Measurements from ENCODE around the gene SEMG2. TPM values are rescaled to one million over a fixed set of nuclear protein-coding genes. Genes with fewer than 3 reads are reported as not detected.
A peak's percentile ranks its signal among the peaks of the same experiment; 100 is the strongest.

The SEMG2 gene
- total RNA-seq, 1 experiment from 2014 or later: not detected

- no peak overlapping the region for H3K4me3 ChIP-seq (replicated peaks in 1 of 2; ENCODE audit: low read depth in 1 of 2, low read length in 2 of 2)
- H4K20me1 ChIP-seq (ENCODE audit: insufficient read depth): no peaks in the 10 kb centered on the region
- no peaks in the 10 kb centered on the region for H3K36me3 ChIP-seq (ENCODE audit: control insufficient read depth in 1 of 2, insufficient read depth in 2 of 2, low read length in 2 of 2)
- RAD21 ChIA-PET (ENCODE audit: low non-redundant PET in 1 of 2, low total read pairs in 2 of 2, uncharacterized antibody in 2 of 2, unreplicated experiment in 2 of 2): no interaction called here
- CTCF ChIA-PET: interaction anchor here (1.0 kb wide), 1 partner anchor 55 kb away, joined by 3 read pairs; no protein-coding TSS in a partner anchor
- H3K4me2 ChIP-seq (ENCODE audit: low read length): no peak overlapping the region
- 0 out of 2 replicates have a peak, but pooled peaks cover 4% of the 10 kb centered on the region for H3K27me3 ChIP-seq (ENCODE audit: insufficient read depth, low read length)
- ATAC-seq (peak; percentile 69), DNase-seq (ENCODE audit: low read depth, low spot score) (no peak)
- intact Hi-C loops (cut with micrococcal nuclease): no loop called here
- H3K27ac ChIP-seq (ENCODE audit: low read depth, low read length): no peak overlapping the region
- no peaks in the 10 kb centered on the region for H3K4me1 ChIP-seq (ENCODE audit: control insufficient read depth in 1 of 2, insufficient read depth in 2 of 2, low read length in 2 of 2)
- H3K79me2 ChIP-seq (ENCODE audit: insufficient read depth, low read length): no peaks in the 10 kb centered on the region
- POLR2A ChIA-PET: no interaction called here
- no TSS peak for BruUV-seq (replicated peaks)
- H3K9me2 ChIP-seq (ENCODE audit: insufficient read depth): no peaks in the 10 kb centered on the region
- no peaks in the 10 kb centered on the region for H3K9me3 ChIP-seq (ENCODE audit: control insufficient read depth in 1 of 2, insufficient read depth in 1 of 2, low read depth in 1 of 2, low read length in 2 of 2)
- no peak overlapping the region for H2AFZ ChIP-seq (ENCODE audit: low read depth, low read length, poor library complexity, severe bottlenecking)
- TF ChIP-seq RAD21 (IDR thresholded peaks at IDR 0.05; ENCODE audit: low read depth): peak; percentile 51
- peak; percentile 42 to 82 (median 81); a peak in 5 of 6 replicates for TF ChIP-seq CTCF (IDR thresholded peaks at IDR 0.05 in 2 of 3, conservative IDR thresholded peaks at IDR 0.05 in 1 of 3; ENCODE audit: borderline replicate concordance in 1 of 3, insufficient read depth in 1 of 3, low read depth in 2 of 3, low read length in 2 of 3)
- TF ChIP-seq SIN3A (IDR thresholded peaks at IDR 0.05; ENCODE audit: low read depth): no peak
- TF ChIP-seq, protein P1, sequence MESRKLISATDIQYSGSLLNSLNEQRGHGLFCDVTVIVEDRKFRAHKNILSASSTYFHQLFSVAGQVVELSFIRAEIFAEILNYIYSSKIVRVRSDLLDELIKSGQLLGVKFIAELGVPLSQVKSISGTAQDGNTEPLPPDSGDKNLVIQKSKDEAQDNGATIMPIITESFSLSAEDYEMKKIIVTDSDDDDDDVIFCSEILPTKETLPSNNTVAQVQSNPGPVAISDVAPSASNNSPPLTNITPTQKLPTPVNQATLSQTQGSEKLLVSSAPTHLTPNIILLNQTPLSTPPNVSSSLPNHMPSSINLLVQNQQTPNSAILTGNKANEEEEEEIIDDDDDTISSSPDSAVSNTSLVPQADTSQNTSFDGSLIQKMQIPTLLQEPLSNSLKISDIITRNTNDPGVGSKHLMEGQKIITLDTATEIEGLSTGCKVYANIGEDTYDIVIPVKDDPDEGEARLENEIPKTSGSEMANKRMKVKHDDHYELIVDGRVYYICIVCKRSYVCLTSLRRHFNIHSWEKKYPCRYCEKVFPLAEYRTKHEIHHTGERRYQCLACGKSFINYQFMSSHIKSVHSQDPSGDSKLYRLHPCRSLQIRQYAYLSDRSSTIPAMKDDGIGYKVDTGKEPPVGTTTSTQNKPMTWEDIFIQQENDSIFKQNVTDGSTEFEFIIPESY (IDR thresholded peaks at IDR 0.05; ENCODE audit: extremely low read depth, insufficient replicate concordance, low read length): no peak
- TF ChIP-seq, protein P2, sequence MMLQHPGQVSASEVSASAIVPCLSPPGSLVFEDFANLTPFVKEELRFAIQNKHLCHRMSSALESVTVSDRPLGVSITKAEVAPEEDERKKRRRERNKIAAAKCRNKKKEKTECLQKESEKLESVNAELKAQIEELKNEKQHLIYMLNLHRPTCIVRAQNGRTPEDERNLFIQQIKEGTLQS (IDR thresholded peaks at IDR 0.05): no peak
- no peak for TF ChIP-seq ZNF274 (IDR thresholded peaks at IDR 0.05; ENCODE audit: low read depth, low read length)
- no peak overlapping the region for H3K9ac ChIP-seq (ENCODE audit: low read length)
Measured at GRCh38 chr20:45235995-45236394, 14.8 kb downstream of the SEMG2 start.
